Lower leg skin (tissue), 4 donors: ENCODE results near the gene LMAN2. TPM values are rescaled to one million over a fixed set of nuclear protein-coding genes. Genes with fewer than 3 reads are reported as not detected.

Experiments
- DNase-seq, 2 donors: peaks; one replicate each; pipeline ENCODE4 v3.0.0-alpha.2; 2019; ENCODE audit warnings: low spot score in 2 of 2
- H3K4me3 ChIP-seq: fragments of 200-600 bp; sonication (generic); 2 replicates; pipeline ENCODE4 v1.5.1; 2017; ENCODE audit warnings: mild to moderate bottlenecking, low read depth; ENCODE audit not compliant: poor library complexity, severe bottlenecking
- CTCF ChIP-seq, 3 donors: fragments of 450-650 bp; IDR thresholded peaks; one replicate each; pipeline ENCODE4 v1.5.1; 2016; ENCODE audit warnings: antibody characterized with exemption in 3 of 3, mild to moderate bottlenecking in 3 of 3, moderate library complexity in 2 of 3
- POLR2A ChIP-seq, 2 donors: fragments of 450-650 bp; IDR thresholded peaks; one replicate each; pipeline ENCODE4 v1.6.1; 2016 to 2017; ENCODE audit warnings: antibody characterized with exemption in 2 of 2, mild to moderate bottlenecking in 1 of 2, moderate library complexity in 1 of 2
- WGBS, 2 donors: methylation state at CpG; one replicate each; pipeline ENCODE4 v1.1.5; 2018; 5-methylcytosine and 5-hydroxymethylcytosine counted together
- intact Hi-C: fragments of 100-400 bp; cut with DNase I; formaldehyde crosslinking; loops from one replicate; pipeline ENCODE4 v1.15.0; 2023; ENCODE audit warnings: low total_unique reads
- total RNA-seq, 4 donors: library from RNA; depleted of rRNA; stranded (reverse); fragments of >200 nt; gene quantifications; one replicate each; pipeline ENCODE4 v1.1.0, GENCODE V29; 2016

LMAN2 gene
- total RNA-seq, 4 donors from 2014 or later = 139 to 191 (median 166) TPM

DNA sequence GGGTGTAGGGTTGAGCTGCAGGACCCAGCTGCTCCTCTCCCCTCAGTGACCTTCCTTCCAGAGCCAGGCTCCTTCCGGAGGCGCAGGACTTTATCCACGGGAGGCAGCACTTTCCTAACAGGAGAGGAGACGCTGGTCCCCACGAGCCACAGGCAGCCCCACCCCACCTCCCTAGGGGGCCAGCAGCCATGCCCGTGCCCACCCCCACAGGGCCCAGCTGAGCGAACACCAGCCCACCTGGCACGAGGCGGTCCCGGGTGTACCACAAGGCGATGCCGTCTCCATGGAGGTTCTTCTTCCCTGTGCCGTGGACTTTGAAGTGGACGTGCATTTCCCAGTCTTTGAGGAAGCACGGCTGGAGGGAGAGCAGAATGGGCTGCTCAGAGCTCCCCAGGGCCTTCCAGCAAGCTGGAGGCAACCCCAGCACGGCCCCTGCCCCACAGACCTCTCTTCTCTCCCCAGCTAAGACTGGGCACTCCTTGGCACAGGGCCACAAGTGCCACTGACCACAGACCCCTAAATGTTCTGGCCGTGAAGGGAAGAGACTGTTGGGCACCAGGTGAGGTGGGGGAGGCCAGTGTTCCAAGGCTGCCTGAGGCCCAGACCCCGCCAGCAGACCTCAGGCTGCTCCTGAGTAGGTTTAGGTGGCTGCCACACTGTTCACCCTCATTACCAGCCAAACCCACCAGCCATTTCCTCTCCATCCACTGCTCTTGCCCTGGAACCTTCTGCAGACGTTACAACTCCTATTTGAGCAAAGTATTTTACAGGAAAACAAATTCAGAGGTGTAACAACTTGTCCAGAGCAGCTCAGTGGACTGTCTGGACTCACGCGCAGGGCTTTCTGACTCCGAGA lies 13.0 kb downstream of the LMAN2 start:
- intact Hi-C loops = no loop called here
- whole genome bisulfite sequencing, 2 donors = 86 to 88% methylated on average over 21 to 22 of the region's 22 CpGs
- DNase-seq = no peak
- no peak for TF ChIP-seq CTCF (IDR thresholded peaks at IDR 0.05)
- no peak overlapping the region for H3K4me3 ChIP-seq

DNA sequence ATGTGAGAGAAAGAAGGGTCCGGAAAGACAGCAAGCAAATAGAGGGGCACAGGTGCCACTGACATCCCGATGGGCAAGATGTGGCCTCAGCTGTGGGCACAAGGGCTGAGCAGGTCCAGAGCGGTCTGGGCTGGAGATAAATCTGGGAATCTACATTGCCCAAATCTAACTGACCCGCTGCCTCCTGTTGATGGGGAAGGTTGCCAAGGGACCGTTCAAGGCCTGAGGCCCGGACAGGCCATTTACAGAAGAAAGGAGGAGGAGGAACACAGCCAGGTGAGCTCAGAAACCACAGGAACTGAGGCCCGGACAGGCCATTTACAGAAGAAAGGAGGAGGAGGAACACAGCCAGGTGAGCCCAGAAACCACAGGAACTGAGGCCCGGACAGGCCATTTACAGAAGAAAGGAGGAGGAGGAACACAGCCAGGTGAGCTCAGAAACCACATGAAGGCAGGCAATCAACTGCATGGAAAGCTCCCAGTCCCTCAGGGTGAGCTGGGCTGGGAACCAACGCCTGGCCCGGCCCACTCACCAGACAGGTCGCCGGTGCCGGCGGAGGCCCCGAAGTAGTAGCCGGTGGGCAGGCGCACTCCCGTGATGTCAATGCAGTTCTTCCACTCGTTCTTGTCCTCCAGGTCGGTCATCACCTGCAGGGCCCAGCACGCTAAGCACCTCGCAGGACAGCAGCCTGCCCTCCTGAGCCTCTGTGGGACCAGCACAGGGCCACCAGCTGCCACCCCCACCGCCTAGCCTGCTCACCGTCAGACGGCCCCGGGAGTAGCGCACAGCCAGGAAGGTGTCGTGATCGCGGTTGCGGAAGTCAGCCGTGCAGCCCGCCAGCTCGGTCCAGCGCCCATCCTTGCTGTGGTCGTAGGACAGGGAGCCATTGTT lies 14.6 kb downstream of the LMAN2 start:
- WGBS, 2 donors = 86 to 93% methylated on average over 25 to 36 of the region's 36 CpGs
- no peak overlapping the region for H3K4me3 ChIP-seq
- TF ChIP-seq CTCF (IDR thresholded peaks at IDR 0.05) (no peak), POLR2A (IDR thresholded peaks at IDR 0.05) (no peak)
- no peak for DNase-seq
- intact Hi-C loops = no loop called here

- DNase-seq = no peak
- WGBS, 2 donors = 65 to 75% methylated on average over 12 of the region's 12 CpGs
- H3K4me3 ChIP-seq = no peak overlapping the region
- TF ChIP-seq POLR2A (IDR thresholded peaks at IDR 0.05) (no peak), CTCF (IDR thresholded peaks at IDR 0.05) (no peak)
- intact Hi-C loops = no loop called here
These were observed 15.4 kb downstream of the LMAN2 start for GRCh38 chr5:177336112-177336511.

DNA sequence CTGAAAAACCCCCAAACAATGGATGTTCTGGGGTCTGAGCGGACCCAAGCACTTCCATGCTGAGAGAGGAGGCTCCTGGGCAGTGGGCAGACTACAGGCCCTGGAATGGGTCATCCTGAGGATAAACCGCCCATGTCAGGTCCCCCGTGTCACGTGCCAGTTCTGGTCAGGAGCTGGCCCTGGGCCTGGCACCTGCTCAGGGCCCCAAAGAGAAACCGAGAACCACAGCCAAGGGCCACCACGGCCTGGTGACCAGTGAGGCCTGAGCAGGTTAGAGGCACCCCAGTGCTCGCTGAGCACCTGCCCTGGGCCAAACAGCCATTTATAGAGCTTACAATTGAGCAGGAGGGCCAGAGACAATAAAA lies 15.8 kb downstream of the LMAN2 start:
- TF ChIP-seq CTCF (IDR thresholded peaks at IDR 0.05) (no peak), POLR2A (IDR thresholded peaks at IDR 0.05) (no peak)
- 94% methylated on average over 6 to 7 of the region's 7 CpGs for WGBS, 2 donors
- intact Hi-C loops = no loop called here
- DNase-seq = no peak
- H3K4me3 ChIP-seq = no peak overlapping the region

DNA sequence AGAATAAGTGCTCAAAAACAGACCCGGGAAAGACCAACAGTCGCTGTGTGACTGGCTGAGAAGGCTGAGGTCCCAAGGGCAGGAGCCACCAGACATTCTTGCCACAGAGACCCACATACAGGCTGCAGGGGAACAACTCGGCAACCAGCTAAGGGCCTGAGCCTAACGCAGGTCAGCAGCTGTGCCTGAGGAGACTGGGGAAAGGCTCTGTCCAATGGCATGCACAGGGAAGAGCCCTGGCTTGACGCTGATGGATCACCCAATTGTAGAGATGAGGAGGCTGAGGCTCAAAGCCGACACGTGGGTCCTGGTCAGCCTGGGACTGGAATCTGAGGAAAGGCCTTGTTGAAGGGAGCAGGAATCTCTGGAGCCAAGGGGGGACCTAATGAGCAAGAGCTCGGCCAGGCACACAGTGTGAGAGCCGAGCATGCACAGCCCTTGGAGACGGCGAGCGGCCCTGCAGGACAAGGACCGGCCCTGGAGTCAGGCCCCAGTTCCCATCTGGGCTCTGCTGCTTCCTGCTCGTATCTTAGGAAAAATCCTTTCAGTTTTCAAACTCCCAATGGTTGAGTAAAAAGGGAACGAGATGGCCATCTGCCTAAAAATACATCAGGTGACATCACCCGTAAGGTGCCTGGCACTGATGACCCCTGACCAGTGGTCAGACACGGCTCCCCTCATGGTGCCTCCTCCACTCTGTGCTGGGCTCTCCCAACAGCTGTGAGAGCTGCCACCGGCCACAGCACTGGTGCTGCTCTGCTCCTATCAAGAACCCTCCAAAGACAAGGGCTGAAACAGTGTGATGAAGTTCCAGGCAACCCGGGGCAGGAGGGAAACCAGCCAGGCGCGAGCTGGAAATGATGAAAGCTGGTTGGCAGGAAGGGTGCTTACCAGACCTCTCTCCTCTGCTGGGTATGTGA lies 16.4 kb downstream of the LMAN2 start:
- WGBS, 2 donors = 87 to 92% methylated on average over 21 of the region's 21 CpGs
- no peak overlapping the region for H3K4me3 ChIP-seq
- DNase-seq = no peak
- no peak for TF ChIP-seq POLR2A (IDR thresholded peaks at IDR 0.05)
- no peak for TF ChIP-seq CTCF (IDR thresholded peaks at IDR 0.05)
- intact Hi-C loops = no loop called here
